Thyroid gland (tissue), 4 donors: ENCODE data around the gene ARHGEF28. TPM values are rescaled to one million over a fixed set of nuclear protein-coding genes. Genes with fewer than 3 reads are reported as not detected.

ENCODE experiments used
- DNase-seq, 2 donors: peaks; one replicate each; pipeline ENCODE4 v3.0.0-alpha.2; 2019
- H3K27ac ChIP-seq, 3 donors: fragments of 200-600 bp; sonication (generic); 1 replicate in 2 of 3; 2 replicates in 1 of 3; pipeline ENCODE4 v1.5.1; 2016 to 2019; ENCODE audit warnings: mild to moderate bottlenecking in 1 of 3, moderate library complexity in 1 of 3
- H3K27me3 ChIP-seq: fragments of 200-600 bp; sonication (generic); one replicate; pipeline ENCODE4 v1.5.1; 2019
- H3K36me3 ChIP-seq, 2 donors: fragments of 200-600 bp; sonication (generic); one replicate each; pipeline ENCODE4 v1.5.1; 2016 to 2019
- H3K4me1 ChIP-seq, 2 donors: fragments of 200-600 bp; sonication (generic); one replicate each; pipeline ENCODE4 v1.5.1; 2017 to 2019
- H3K4me3 ChIP-seq, 3 donors: fragments of 200-600 bp; sonication (generic); replicated peaks in 1 of 3; 1 replicate in 2 of 3; 2 replicates in 1 of 3; pipeline ENCODE4 v1.5.1; 2016; ENCODE audit warnings: mild to moderate bottlenecking in 1 of 3
- H3K9me3 ChIP-seq: fragments of 200-600 bp; sonication (generic); one replicate; pipeline ENCODE4 v1.5.1; 2017
- POLR2A ChIP-seq, 2 donors: fragments of 450-650 bp; IDR thresholded peaks; one replicate each; pipeline ENCODE4 v1.6.1; 2017; ENCODE audit warnings: antibody characterized with exemption in 2 of 2, mild to moderate bottlenecking in 2 of 2, moderate library complexity in 1 of 2
- WGBS, 2 donors: methylation state at CpG; one replicate each; pipeline ENCODE4 v1.1.5; 2017; 5-methylcytosine and 5-hydroxymethylcytosine counted together
- intact Hi-C: fragments of 100-400 bp; cut with DNase I; formaldehyde crosslinking; loops from one replicate; pipeline ENCODE4 v1.15.1; 2023
- total RNA-seq, 4 donors: library from RNA; depleted of rRNA; stranded (reverse); fragments of >200 nt; gene quantifications; one replicate each; pipeline ENCODE4 v1.2.3, GENCODE V29; 2016
- TF ChIP-seq, protein P1 (sequence below), 6 experiments: fragments of 200-600 bp in 3 of 6; fragments of 450-650 bp in 3 of 6; sonication (generic) in 3 of 6; IDR thresholded peaks; one replicate each; pipeline ENCODE4 v1.5.1; 2016 to 2019; ENCODE audit warnings: antibody characterized with exemption in 6 of 6, mild to moderate bottlenecking in 2 of 6, inconsistent platforms in 1 of 6, moderate library complexity in 1 of 6

The ARHGEF28 gene
- total RNA-seq, 4 donors from 2014 or later: 43.6 to 58.8 (median 55.3) TPM

DNA sequence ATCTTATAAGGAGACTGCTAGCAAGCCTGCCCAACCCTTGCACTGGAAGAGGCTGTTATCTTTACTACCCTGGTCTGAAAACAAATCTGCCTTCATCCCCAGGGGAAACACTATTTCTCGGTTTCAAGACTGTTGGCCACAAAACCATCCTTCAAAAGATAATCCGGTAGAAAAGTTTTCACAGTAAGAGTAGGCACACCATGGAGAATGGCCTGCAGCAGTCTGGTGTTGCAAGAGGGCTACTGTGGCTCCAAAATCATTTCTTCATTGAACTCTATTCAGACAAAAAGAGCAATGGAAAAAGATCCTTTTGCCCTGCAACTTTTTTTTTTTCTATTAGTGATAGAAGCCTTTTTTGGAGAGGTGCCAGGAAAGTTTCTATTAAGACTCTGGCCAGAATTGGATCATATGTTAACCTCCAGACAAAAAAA is 163.9 kb downstream of the ARHGEF28 start:
- H3K9me3 ChIP-seq: no peaks in the 10 kb centered on the region
- peaks cover 7 to 20% of the 10 kb centered on the region in 2 donors for H3K4me1 ChIP-seq
- 66 to 72% methylated on average over 2 of the region's 2 CpGs for WGBS, 2 donors
- no peak for TF ChIP-seq POLR2A (IDR thresholded peaks at IDR 0.05)
- TF ChIP-seq, protein P1, sequence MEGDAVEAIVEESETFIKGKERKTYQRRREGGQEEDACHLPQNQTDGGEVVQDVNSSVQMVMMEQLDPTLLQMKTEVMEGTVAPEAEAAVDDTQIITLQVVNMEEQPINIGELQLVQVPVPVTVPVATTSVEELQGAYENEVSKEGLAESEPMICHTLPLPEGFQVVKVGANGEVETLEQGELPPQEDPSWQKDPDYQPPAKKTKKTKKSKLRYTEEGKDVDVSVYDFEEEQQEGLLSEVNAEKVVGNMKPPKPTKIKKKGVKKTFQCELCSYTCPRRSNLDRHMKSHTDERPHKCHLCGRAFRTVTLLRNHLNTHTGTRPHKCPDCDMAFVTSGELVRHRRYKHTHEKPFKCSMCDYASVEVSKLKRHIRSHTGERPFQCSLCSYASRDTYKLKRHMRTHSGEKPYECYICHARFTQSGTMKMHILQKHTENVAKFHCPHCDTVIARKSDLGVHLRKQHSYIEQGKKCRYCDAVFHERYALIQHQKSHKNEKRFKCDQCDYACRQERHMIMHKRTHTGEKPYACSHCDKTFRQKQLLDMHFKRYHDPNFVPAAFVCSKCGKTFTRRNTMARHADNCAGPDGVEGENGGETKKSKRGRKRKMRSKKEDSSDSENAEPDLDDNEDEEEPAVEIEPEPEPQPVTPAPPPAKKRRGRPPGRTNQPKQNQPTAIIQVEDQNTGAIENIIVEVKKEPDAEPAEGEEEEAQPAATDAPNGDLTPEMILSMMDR (IDR thresholded peaks at IDR 0.05): no peak
- no peak for DNase-seq
- H3K4me3 ChIP-seq: no peak overlapping the region
- intact Hi-C loops: no loop called here
- no peaks in the 10 kb centered on the region for H3K27me3 ChIP-seq
- no peaks in the 10 kb centered on the region for H3K36me3 ChIP-seq
- peak overlapping the region in 1 of 3 donors; percentile 28 for H3K27ac ChIP-seq

DNA sequence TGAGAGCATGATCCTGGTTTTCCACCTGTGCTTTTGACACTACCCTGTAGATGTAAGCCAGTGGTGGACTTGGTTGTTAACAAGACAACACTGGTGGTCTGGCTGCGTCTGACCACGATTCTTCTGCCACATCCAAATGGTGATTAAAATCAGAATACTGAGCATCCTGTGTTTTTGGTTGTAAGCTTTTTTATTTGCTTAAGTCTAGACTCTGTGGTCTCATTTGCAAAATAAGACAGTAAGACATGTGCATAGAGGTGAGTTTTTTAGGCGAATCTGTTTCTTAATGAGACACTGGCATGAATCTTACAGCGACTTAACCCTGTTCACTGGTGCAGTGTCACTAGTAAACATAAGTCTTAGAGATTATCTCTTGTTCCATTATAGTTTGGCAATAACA is 165.4 kb downstream of the ARHGEF28 start:
- DNase-seq: no peak
- intact Hi-C loops: no loop called here
- no peak overlapping the region for H3K4me3 ChIP-seq
- no peaks in the 10 kb centered on the region for H3K9me3 ChIP-seq
- H3K4me1 ChIP-seq: peaks cover 7 to 20% of the 10 kb centered on the region in 2 donors
- no peak overlapping the region for H3K27ac ChIP-seq
- H3K36me3 ChIP-seq: no peaks in the 10 kb centered on the region
- H3K27me3 ChIP-seq: no peaks in the 10 kb centered on the region
- TF ChIP-seq, protein P1 (IDR thresholded peaks at IDR 0.05): no peak
- TF ChIP-seq POLR2A (IDR thresholded peaks at IDR 0.05): no peak
- WGBS, 2 donors: 94 to 95% methylated on average over 4 of the region's 4 CpGs

DNA sequence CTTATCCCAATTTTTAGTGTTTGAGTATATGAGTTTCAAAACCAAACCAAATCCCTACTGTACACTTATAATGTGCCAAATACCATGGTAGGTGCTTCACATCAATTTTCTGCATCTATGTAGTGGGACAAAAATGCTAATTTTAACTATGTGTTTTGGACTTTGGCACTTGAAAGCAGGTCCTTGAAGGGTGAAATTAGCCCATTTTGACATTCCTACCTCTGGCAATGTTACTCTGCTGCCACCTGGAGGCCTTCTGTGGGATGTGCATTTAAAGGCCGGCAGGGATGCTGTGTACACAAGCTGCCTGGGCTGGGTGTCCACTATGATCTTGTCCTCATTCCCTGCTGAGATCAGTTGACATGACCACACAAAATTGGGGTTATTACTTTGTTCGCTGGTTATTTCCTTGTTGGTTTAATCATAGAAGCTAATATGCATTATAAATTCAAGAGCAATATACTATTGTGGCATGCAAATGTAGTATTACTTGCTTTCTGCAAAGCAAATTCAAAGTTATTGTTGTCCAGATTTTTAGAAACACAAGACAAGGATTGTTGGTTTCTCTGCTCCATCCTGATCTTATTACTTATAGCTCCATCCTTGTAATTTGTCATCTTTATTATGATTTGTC is 166.8 kb downstream of the ARHGEF28 start:
- no peaks in the 10 kb centered on the region for H3K36me3 ChIP-seq
- intact Hi-C loops: loop anchor here (2.0 kb wide), 1 partner anchor 202 kb away; no protein-coding TSS in a partner anchor
- DNase-seq: peak; percentile 78
- no peak overlapping the region for H3K4me3 ChIP-seq
- WGBS, 2 donors: 0 to 2% methylated on average over 2 of the region's 2 CpGs
- H3K4me1 ChIP-seq: peaks cover 7 to 16% of the 10 kb centered on the region in 2 donors
- no peaks in the 10 kb centered on the region for H3K27me3 ChIP-seq
- no peak overlapping the region for H3K27ac ChIP-seq
- TF ChIP-seq POLR2A (IDR thresholded peaks at IDR 0.05): no peak
- TF ChIP-seq, protein P1 (IDR thresholded peaks at IDR 0.05): peak; percentile 91 to 99 (median 97)
- no peaks in the 10 kb centered on the region for H3K9me3 ChIP-seq

DNA sequence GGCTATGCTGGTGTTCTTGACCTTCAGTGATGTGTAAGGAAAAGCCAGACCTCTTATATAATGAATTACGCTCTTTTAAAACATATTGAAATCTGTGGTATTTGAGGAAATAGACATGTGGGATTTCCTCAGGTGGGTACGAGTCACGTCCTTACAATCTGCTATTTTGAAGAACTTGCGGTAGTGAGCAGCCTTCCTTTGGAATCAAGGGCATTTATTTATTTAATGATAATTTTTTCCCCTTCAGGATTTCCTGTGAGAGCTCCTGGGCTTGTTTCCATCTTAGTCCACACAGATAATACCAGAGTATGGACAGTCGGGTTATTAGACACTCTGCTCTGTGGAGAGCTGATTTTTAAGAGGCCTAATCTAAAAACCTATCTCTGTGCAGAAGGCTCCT is 167.9 kb downstream of the ARHGEF28 start:
- no peak for DNase-seq
- no peaks in the 10 kb centered on the region for H3K9me3 ChIP-seq
- no peaks in the 10 kb centered on the region for H3K27me3 ChIP-seq
- 88 to 89% methylated on average over 5 of the region's 5 CpGs for WGBS, 2 donors
- TF ChIP-seq, protein P1 (IDR thresholded peaks at IDR 0.05): no peak
- TF ChIP-seq POLR2A (IDR thresholded peaks at IDR 0.05): no peak
- no peaks in the 10 kb centered on the region for H3K36me3 ChIP-seq
- H3K4me3 ChIP-seq: no peak overlapping the region
- no peak overlapping the region for H3K27ac ChIP-seq
- peaks cover 7 to 16% of the 10 kb centered on the region in 2 donors for H3K4me1 ChIP-seq
- intact Hi-C loops: loop anchor here (2.0 kb wide), 1 partner anchor 203 kb away; no protein-coding TSS in a partner anchor
